OCI-LY3 (cell line): ENCODE measurements around the gene CLEC10A.

Experiments used
- H2AFZ ChIP-seq: fragments of 200-600, 300-600 bp; shearing (Covaris generic); 2 replicates; pipeline ENCODE4 v1.6.0; 2014; ENCODE audit warnings: antibody characterized with exemption, low read depth, low read length
- H3K27ac ChIP-seq: fragments of 200-600, 300-600 bp; sonication (generic); 2 replicates; pipeline ENCODE4 v1.5.1; 2014; ENCODE audit warnings: mild to moderate bottlenecking, low read length, moderate library complexity, mixed read lengths
- H3K27me3 ChIP-seq: fragments of 200-600, 300-600 bp; sonication (generic); 2 replicates; pipeline ENCODE4 v1.6.1; 2014; ENCODE audit warnings: low read depth, low read length, mixed read lengths
- H3K36me3 ChIP-seq: fragments of 200-600, 300-600 bp; sonication (generic); replicated peaks from 2 replicates; pipeline ENCODE3; 2014; ENCODE audit warnings: low read depth, low read length, mixed read lengths
- H3K4me1 ChIP-seq: fragments of 300-600, 200-600 bp; sonication (generic); 2 replicates; pipeline ENCODE4 v1.6.1; 2014; ENCODE audit warnings: low read length, mixed read lengths
- H3K4me2 ChIP-seq: fragments of 200-600, 300-600 bp; sonication (generic); 2 replicates; pipeline ENCODE4 v1.6.1; 2014; ENCODE audit warnings: low read length, mixed read lengths
- H3K4me3 ChIP-seq: fragments of 300-600, 200-600 bp; sonication (generic); 2 replicates; pipeline ENCODE4 v1.5.1; 2014; ENCODE audit warnings: antibody characterized with exemption, mild to moderate bottlenecking, low read length, moderate library complexity
- H3K79me2 ChIP-seq: fragments of 300-600, 200-600 bp; shearing (Covaris generic); 2 replicates; pipeline ENCODE4 v1.6.1; 2014; ENCODE audit warnings: mild to moderate bottlenecking, low read length, mixed read lengths
- H3K9ac ChIP-seq: fragments of 300-600, 200-600 bp; shearing (Covaris generic); 2 replicates; pipeline ENCODE4 v1.6.0; 2014; ENCODE audit warnings: mild to moderate bottlenecking, low read length, moderate library complexity
- H3K9me3 ChIP-seq: fragments of 200-600, 300-600 bp; shearing (Covaris generic); 2 replicates; pipeline ENCODE4 v1.6.1; 2014; ENCODE audit warnings: low read length, mixed read lengths; ENCODE audit not compliant: insufficient read depth
- H4K20me1 ChIP-seq: fragments of 200-600, 300-600 bp; sonication (generic); 2 replicates; pipeline ENCODE4 v1.6.1; 2016; ENCODE audit warnings: low read length, mixed read lengths; ENCODE audit not compliant: insufficient read depth
- EZH2phosphoT487 ChIP-seq: fragments of 200-600 bp; shearing (Covaris generic); IDR thresholded peaks from 2 replicates; pipeline ENCODE4 v1.6.1; 2018; ENCODE audit warnings: antibody characterized with exemption, mixed run types, low read depth
- TF ChIP-seq, protein P1 (sequence below): fragments of 200-600, 300-600 bp; sonication (generic); IDR thresholded peaks from 2 replicates; pipeline ENCODE4 v1.5.1; 2014; ENCODE audit warnings: antibody characterized with exemption, low read length, low read depth

The CLEC10A gene

DNA sequence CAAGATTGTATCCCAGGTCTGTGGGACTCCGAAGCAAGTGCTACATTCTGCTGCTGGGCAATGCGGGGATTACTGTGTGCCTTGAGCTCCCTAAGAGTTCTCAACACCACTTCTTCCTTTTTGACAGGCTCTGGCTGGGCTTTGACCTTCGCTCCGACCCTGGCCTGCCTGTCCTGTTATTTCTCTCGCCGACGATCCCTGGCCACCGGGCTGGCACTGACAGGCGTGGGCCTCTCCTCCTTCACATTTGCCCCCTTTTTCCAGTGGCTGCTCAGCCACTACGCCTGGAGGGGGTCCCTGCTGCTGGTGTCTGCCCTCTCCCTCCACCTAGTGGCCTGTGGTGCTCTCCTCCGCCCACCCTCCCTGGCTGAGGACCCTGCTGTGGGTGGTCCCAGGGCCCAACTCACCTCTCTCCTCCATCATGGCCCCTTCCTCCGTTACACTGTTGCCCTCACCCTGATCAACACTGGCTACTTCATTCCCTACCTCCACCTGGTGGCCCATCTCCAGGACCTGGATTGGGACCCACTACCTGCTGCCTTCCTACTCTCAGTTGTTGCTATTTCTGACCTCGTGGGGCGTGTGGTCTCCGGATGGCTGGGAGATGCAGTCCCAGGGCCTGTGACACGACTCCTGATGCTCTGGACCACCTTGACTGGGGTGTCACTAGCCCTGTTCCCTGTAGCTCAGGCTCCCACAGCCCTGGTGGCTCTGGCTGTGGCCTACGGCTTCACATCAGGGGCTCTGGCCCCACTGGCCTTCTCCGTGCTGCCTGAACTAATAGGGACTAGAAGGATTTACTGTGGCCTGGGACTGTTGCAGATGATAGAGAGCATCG is 41.8 kb downstream of the CLEC10A start:
- H3K4me3 ChIP-seq: no peak overlapping the region
- peaks cover 7% of the 10 kb centered on the region for H3K4me1 ChIP-seq
- no peaks in the 10 kb centered on the region for H3K27me3 ChIP-seq
- no peaks in the 10 kb centered on the region for H3K36me3 ChIP-seq
- H3K9me3 ChIP-seq: no peaks in the 10 kb centered on the region
- no peak overlapping the region for H2AFZ ChIP-seq
- H3K9ac ChIP-seq: no peak overlapping the region
- H3K27ac ChIP-seq: no peak overlapping the region
- peaks cover 13% of the 10 kb centered on the region for H3K79me2 ChIP-seq
- TF ChIP-seq EZH2phosphoT487: no peak
- TF ChIP-seq, protein P1, sequence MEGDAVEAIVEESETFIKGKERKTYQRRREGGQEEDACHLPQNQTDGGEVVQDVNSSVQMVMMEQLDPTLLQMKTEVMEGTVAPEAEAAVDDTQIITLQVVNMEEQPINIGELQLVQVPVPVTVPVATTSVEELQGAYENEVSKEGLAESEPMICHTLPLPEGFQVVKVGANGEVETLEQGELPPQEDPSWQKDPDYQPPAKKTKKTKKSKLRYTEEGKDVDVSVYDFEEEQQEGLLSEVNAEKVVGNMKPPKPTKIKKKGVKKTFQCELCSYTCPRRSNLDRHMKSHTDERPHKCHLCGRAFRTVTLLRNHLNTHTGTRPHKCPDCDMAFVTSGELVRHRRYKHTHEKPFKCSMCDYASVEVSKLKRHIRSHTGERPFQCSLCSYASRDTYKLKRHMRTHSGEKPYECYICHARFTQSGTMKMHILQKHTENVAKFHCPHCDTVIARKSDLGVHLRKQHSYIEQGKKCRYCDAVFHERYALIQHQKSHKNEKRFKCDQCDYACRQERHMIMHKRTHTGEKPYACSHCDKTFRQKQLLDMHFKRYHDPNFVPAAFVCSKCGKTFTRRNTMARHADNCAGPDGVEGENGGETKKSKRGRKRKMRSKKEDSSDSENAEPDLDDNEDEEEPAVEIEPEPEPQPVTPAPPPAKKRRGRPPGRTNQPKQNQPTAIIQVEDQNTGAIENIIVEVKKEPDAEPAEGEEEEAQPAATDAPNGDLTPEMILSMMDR: no peak
- no peaks in the 10 kb centered on the region for H4K20me1 ChIP-seq
- H3K4me2 ChIP-seq: no peak overlapping the region

DNA sequence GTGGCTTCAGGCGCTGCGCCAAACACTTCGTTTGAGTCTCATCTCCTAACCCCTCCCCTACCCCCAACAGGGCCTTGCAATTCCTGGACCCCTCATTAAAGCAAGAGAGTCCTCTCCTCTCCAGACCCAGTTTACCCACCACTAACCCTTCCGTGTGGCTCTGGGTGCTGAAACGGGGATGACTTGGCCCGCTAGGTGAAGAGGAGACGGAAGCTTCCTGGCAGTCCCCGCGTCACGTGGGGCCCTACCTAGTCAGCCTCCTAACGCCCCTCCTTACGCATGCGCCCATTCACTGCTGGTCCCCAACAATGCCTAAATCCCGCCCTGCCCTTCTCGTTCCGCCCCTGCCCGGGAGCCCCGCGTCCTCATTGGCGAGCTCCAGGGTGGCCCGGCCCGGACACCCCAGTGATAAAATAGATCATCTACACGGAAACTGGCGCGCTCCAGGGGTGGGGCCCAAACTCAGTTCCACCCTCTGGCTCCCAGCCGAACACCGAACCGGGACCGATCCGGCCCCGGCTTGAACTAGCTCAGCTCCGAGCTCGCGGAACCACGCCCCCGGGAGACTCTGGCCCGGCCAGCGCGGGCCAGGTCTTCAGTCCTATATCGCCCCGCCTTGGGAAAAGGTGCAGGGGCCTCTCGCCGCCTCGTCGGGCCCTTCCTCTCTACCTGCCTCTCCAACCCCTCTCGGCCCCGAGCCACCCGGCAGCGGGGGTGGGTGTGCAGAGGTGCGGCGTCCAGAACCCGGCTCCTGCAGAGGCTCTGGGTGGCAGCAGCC is 44.3 kb downstream of the CLEC10A start, which contains the start of gene SLC16A13:
Gene SLC16A13, plus strand, starts transcription at position 425 of the 778 bp plus-strand sequence. CDS start 368 bp downstream, outside the sequence.
- Histone ChIP-seq H3K4me2 (peak within 1 kb of the TSS; percentile 94), H2AFZ (peak within 1 kb of the TSS; percentile 28; the same call in 1 of the 2 replicates), H3K36me3 (no peaks in the 10 kb centered on the region), H3K27ac (peak within 1 kb of the TSS; percentile 52), H3K4me3 (peak within 1 kb of the TSS; percentile 91), H4K20me1 (no peaks in the 10 kb centered on the region), H3K79me2 (peaks cover 13% of the 10 kb centered on the region), H3K4me1 (peaks cover 7% of the 10 kb centered on the region), H3K9ac (peak within 1 kb of the TSS; percentile 82), H3K9me3 (no peaks in the 10 kb centered on the region), H3K27me3 (no peaks in the 10 kb centered on the region)
- no peak for TF ChIP-seq EZH2phosphoT487
- TF ChIP-seq, protein P1: no peak

DNA sequence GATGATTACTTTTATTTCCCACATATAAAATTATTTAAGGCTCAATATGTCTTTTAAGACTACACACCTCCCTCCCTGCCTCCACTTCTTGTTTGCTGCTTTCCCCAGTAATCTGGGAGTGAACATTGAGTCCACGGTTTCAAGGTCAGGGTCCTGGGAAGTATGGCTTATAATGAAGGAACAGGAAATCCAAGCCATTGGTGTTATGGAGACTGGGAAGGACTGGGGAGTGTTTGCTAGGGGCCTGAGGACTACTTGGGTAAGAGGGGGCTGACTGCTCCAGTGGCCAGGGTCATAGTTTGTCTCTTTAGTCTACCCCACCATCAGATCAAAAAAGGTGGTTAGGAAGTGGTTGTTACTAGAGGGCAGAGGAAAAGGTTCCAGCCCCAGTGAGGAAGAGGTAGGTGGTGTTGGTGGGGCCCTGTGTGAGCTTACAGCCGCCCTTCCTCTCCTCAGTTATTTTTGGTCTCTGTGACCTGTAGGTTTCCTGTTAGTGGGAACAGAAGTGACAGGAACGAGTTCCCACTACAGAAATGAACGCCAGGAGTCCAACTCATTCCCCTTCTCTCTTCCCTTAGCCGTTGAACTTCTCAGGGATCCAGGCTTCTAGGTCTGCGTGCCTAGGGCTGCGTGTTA is 45.0 kb downstream of the CLEC10A start:
- Histone ChIP-seq H3K4me1 (peaks cover 7% of the 10 kb centered on the region), H2AFZ (0 out of 2 replicates have a peak overlapping the region, but pooled peaks have one; percentile 28), H3K27me3 (no peaks in the 10 kb centered on the region), H3K9me3 (no peaks in the 10 kb centered on the region), H3K4me3 (peak overlapping the region; percentile 91), H4K20me1 (no peaks in the 10 kb centered on the region), H3K36me3 (no peaks in the 10 kb centered on the region), H3K4me2 (peak overlapping the region; percentile 90), H3K79me2 (peaks cover 13% of the 10 kb centered on the region), H3K27ac (peak overlapping the region; percentile 52), H3K9ac (peak overlapping the region; percentile 73)
- TF ChIP-seq EZH2phosphoT487: no peak
- TF ChIP-seq, protein P1: no peak
